IMR-90 (cell line): ENCODE measurements around the gene COL19A1. TPM values are rescaled to one million over a fixed set of nuclear protein-coding genes. Genes with fewer than 3 reads are reported as not detected.

Experiments used
- ATAC-seq: fragments of 200-7000 bp; cut with Tn5 transposase; 2 replicates; pipeline ENCODE4 v1.9.1; 2020; ENCODE audit warnings: low read depth, mild to moderate bottlenecking, moderate library complexity
- BruUV-seq: library from RNA; stranded (reverse); fragments of 400-500 nt; replicated peaks from 2 replicates; lab custom pipeline; 2021; lab: Mats Ljungman, UMichigan
- CTCF ChIA-PET: fragments of 300-600 bp; formaldehyde crosslinking; extraction: SDS; loops from one replicate; lab custom pipeline; 2021; ENCODE audit warnings: antibody characterized with exemption; lab: Yijun Ruan, JAX
- POLR2A ChIA-PET: fragments of 300-600 bp; sonication (Branson Sonifier 250); formaldehyde crosslinking; loops from one replicate; lab custom pipeline; 2022; ENCODE audit warnings: antibody characterized with exemption; ENCODE audit not compliant: unreplicated experiment; lab: Charles Lee
- DNase-seq: peaks from one replicate; pipeline ENCODE4 v3.0.0; 2013
- H2AFZ ChIP-seq: replicated peaks from 2 replicates; pipeline ENCODE3; 2013; ENCODE audit warnings: low read length, mild to moderate bottlenecking; ENCODE audit not compliant: poor library complexity
- H2AK5ac ChIP-seq: 2 replicates; pipeline ENCODE4 v1.6.1; 2013; ENCODE audit warnings: low read depth, low read length, inconsistent platforms
- H2AK9ac ChIP-seq: replicated peaks from 2 replicates; pipeline ENCODE3; 2013; ENCODE audit warnings: mild to moderate bottlenecking, low read depth, low read length, moderate library complexity; ENCODE audit not compliant: poor library complexity
- H2BK120ac ChIP-seq: 2 replicates; pipeline ENCODE4 v1.6.1; 2013; ENCODE audit warnings: low read depth, low read length, inconsistent platforms
- H2BK15ac ChIP-seq: 3 replicates; pipeline ENCODE4 v1.6.1; 2013; ENCODE audit warnings: low read depth, low read length, inconsistent platforms
- H2BK20ac ChIP-seq: 2 replicates; pipeline ENCODE4 v1.6.1; 2013; ENCODE audit warnings: low read depth, mild to moderate bottlenecking, inconsistent platforms, low read length, moderate library complexity
- H2BK5ac ChIP-seq: 2 replicates; pipeline ENCODE4 v1.6.1; 2013; ENCODE audit warnings: mild to moderate bottlenecking, low read depth, low read length, inconsistent platforms; ENCODE audit not compliant: poor library complexity, severe bottlenecking
- H3K14ac ChIP-seq: replicated peaks from 2 replicates; pipeline ENCODE4 v1.6.1; 2013; ENCODE audit warnings: low read depth, low read length, inconsistent platforms
- H3K18ac ChIP-seq: 2 replicates; pipeline ENCODE4 v1.6.1; 2013; ENCODE audit warnings: low read depth, low read length, control low read depth
- H3K23ac ChIP-seq: 2 replicates; pipeline ENCODE4 v1.6.1; 2013; ENCODE audit warnings: low read depth, low read length, inconsistent platforms
- H3K27ac ChIP-seq: 2 replicates; pipeline ENCODE4 v1.5.1; 2013; ENCODE audit warnings: mild to moderate bottlenecking, control low read depth, low read length; ENCODE audit not compliant: insufficient read depth
- H3K27me3 ChIP-seq: 2 replicates; pipeline ENCODE4 v1.6.1; 2013; ENCODE audit warnings: low read length; ENCODE audit not compliant: control insufficient read depth, insufficient read depth
- H3K36me3 ChIP-seq: 2 replicates; pipeline ENCODE4 v1.6.1; 2013; ENCODE audit warnings: low read length, mixed read lengths; ENCODE audit not compliant: control insufficient read depth, insufficient read depth
- H3K4ac ChIP-seq: 2 replicates; pipeline ENCODE4 v1.6.1; 2013; ENCODE audit warnings: low read depth, low read length, inconsistent platforms
- H3K4me1 ChIP-seq: 2 replicates; pipeline ENCODE4 v1.6.1; 2013; ENCODE audit warnings: low read length, mixed read lengths; ENCODE audit not compliant: control insufficient read depth, insufficient read depth
- H3K4me2 ChIP-seq: 2 replicates; pipeline ENCODE4 v1.6.1; 2013; ENCODE audit warnings: low read depth, mild to moderate bottlenecking, control low read depth, low read length, moderate library complexity
- H3K4me3 ChIP-seq: 2 replicates; pipeline ENCODE4 v1.5.1; 2013; ENCODE audit warnings: low read depth, mild to moderate bottlenecking, control low read depth, low read length, moderate library complexity; ENCODE audit not compliant: insufficient read depth
- H3K56ac ChIP-seq: 2 replicates; pipeline ENCODE4 v1.6.1; 2013; ENCODE audit warnings: low read length, inconsistent platforms; ENCODE audit not compliant: insufficient read depth; ENCODE audit errors: extremely low read depth
- H3K79me1 ChIP-seq, 2 experiments: 2 replicates each; pipeline ENCODE4 v1.6.1; 2013; ENCODE audit warnings: low read length in 2 of 2, inconsistent platforms in 1 of 2, low read depth in 1 of 2
- H3K9ac ChIP-seq: 2 replicates; pipeline ENCODE4 v1.6.1; 2013; ENCODE audit warnings: low read depth, low read length, control low read depth
- H3K9me1 ChIP-seq: 2 replicates; pipeline ENCODE4 v1.6.1; 2013; ENCODE audit warnings: low read length, inconsistent platforms; ENCODE audit not compliant: insufficient read depth
- H3K9me3 ChIP-seq: 2 replicates; pipeline ENCODE4 v1.6.1; 2013; ENCODE audit warnings: low read length; ENCODE audit not compliant: control insufficient read depth, insufficient read depth
- H4K20me1 ChIP-seq: 2 replicates; pipeline ENCODE4 v1.6.1; 2013; ENCODE audit warnings: low read length, inconsistent platforms; ENCODE audit not compliant: insufficient read depth
- H4K5ac ChIP-seq: 2 replicates; pipeline ENCODE4 v1.6.1; 2013; ENCODE audit warnings: mild to moderate bottlenecking, low read depth, low read length, control low read depth
- H4K8ac ChIP-seq, 2 experiments: 2 replicates each; pipeline ENCODE4 v1.6.1; 2013; ENCODE audit warnings: low read depth in 2 of 2, low read length in 2 of 2, control low read depth in 1 of 2, inconsistent platforms in 1 of 2
- H4K91ac ChIP-seq: 2 replicates; pipeline ENCODE4 v1.6.1; 2013; ENCODE audit warnings: low read depth, low read length, inconsistent platforms; ENCODE audit not compliant: insufficient read depth
- CHD1 ChIP-seq: IDR thresholded peaks from 2 replicates; pipeline ENCODE4 v1.6.1; 2012; ENCODE audit warnings: low read depth, low read length, improper control_type of control experiment
- FOS ChIP-seq: fragments of 150-350 bp; IDR thresholded peaks from 2 replicates; pipeline ENCODE4 v1.6.1; 2016; ENCODE audit warnings: low read depth, low read length
- MAFK ChIP-seq: IDR thresholded peaks from 2 replicates; pipeline ENCODE4 v1.6.1; 2012; ENCODE audit warnings: low read depth, low read length, improper control_type of control experiment
- MXI1 ChIP-seq: IDR thresholded peaks from 2 replicates; pipeline ENCODE4 v1.6.1; 2012; ENCODE audit warnings: low read depth, mild to moderate bottlenecking, low read length, moderate library complexity, borderline replicate concordance
- NFE2L2 ChIP-seq: fragments of 150-350 bp; IDR thresholded peaks from 2 replicates; pipeline ENCODE4 v1.6.1; 2016; ENCODE audit warnings: low read depth, mild to moderate bottlenecking, low read length
- RCOR1 ChIP-seq: IDR thresholded peaks from 2 replicates; pipeline ENCODE4 v1.6.1; 2012; ENCODE audit warnings: mild to moderate bottlenecking, low read length, improper control_type of control experiment; ENCODE audit not compliant: insufficient replicate concordance
- WGBS, 2 experiments: methylation state at CpG; one replicate each; pipeline versions ENCODE4 v1.1.5 to v1.1.7; 2013; ENCODE audit warnings: missing lambda C conversion rate in 2 of 2; ENCODE audit not compliant: insufficient read length in 1 of 2; ENCODE audit errors: extremely low coverage in 2 of 2; 5-methylcytosine and 5-hydroxymethylcytosine counted together
- dilution Hi-C: fragments of 300-500 bp; cut with HindIII; formaldehyde crosslinking; loops from one replicate; pipeline ENCODE4 v1.14.3; 2018; ENCODE audit warnings: low sequenced_read_pairs; ENCODE audit not compliant: unreplicated experiment
- in situ Hi-C: fragments of 300-500 bp; cut with MboI; formaldehyde crosslinking; loops from 3 replicates; pipeline ENCODE4 v1.14.3; 2019; ENCODE audit warnings: low sequenced_read_pairs, inconsistent platforms, mixed read lengths
- intact Hi-C: fragments of 100-400 bp; cut with micrococcal nuclease; formaldehyde crosslinking; loops from 2 replicates; pipeline ENCODE4 v1.10.0; 2022
- polyA plus RNA-seq, 3 experiments: library from polyadenylated mRNA; depleted of rRNA; stranded (reverse); fragments of >200 nt; gene quantifications; 2 replicates each; pipeline ENCODE4 v1.2.3, GENCODE V29; 2012; ENCODE audit warnings: low replicate concordance in 1 of 3
- total RNA-seq: library from RNA; depleted of rRNA; stranded (reverse); fragments of >200 nt; gene quantifications from 2 replicates; pipeline ENCODE4 v1.2.3, GENCODE V29; 2012

The COL19A1 gene
- total and polyA plus RNA-seq, 2 of the 4 experiments (the other 2 are of a cell fraction), result under 0.01 TPM; not detected in 1

DNA sequence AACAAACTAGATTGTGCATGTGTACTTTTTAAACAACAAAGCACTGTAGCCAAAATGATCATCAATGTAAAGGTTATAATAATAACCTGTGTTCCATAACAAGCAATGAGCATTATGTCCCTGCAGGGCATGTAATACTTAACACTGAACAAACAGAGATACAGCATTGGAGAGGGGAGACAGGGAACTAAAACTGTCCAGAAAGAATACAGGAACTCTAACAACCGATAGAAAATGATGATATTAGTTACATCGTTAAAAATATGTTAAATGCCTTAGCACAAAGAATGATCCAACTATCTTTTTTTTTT is 356.0 kb downstream of the COL19A1 start:
- Histone ChIP-seq H4K20me1 (no peaks in the 10 kb centered on the region), H4K5ac (no peak overlapping the region), H3K18ac (no peak overlapping the region), H2BK120ac (no peak overlapping the region), H2AK9ac (no peak overlapping the region), H3K79me1 (no peaks in the 10 kb centered on the region), H3K56ac (no peak overlapping the region), H2AFZ (no peak overlapping the region), H2AK5ac (no peak overlapping the region), H3K4ac (no peak overlapping the region), H3K4me2 (no peak overlapping the region), H3K9me3 (no peaks in the 10 kb centered on the region), H3K36me3 (no peaks in the 10 kb centered on the region), H2BK20ac (no peak overlapping the region), H4K91ac (no peak overlapping the region), H3K4me1 (no peaks in the 10 kb centered on the region), H3K14ac (no peak overlapping the region), H3K27ac (no peak overlapping the region), H2BK15ac (no peak overlapping the region), H3K23ac (no peak overlapping the region), H3K9ac (no peak overlapping the region), H3K27me3 (peaks cover 6% of the 10 kb centered on the region), H3K9me1 (no peaks in the 10 kb centered on the region), H2BK5ac (no peak overlapping the region), H4K8ac (no peak overlapping the region), H3K4me3 (no peak overlapping the region)
- DNase-seq (no peak), ATAC-seq (no peak)
- BruUV-seq, result no TSS peak
- POLR2A ChIA-PET, result no interaction called here
- intact Hi-C loops (loop anchor here (5.0 kb wide), 2 partner anchors 465 to 790 kb away; no protein-coding TSS in a partner anchor), in situ Hi-C loops (loop anchor here (5.0 to 25.0 kb wide), 2 partner anchors 145 to 465 kb away; no protein-coding TSS in a partner anchor), dilution Hi-C loops (no loop called here)
- CTCF ChIA-PET, result interaction anchor here (3.4 kb wide), 1 partner anchor 148 kb away, joined by 34 read pairs; no protein-coding TSS in a partner anchor
- no peak for TF ChIP-seq NFE2L2
- no peak for TF ChIP-seq MXI1
- TF ChIP-seq MAFK, result no peak
- TF ChIP-seq CHD1, result no peak
- TF ChIP-seq RCOR1, result no peak
- no peak for TF ChIP-seq FOS
- WGBS, 2 experiments, result no CpG with 5 or more reads among the region's 2 CpGs
